Smooth muscle cell (in vitro differentiated cells): ENCODE results near the gene FAM228A. TPM values are rescaled to one million over a fixed set of nuclear protein-coding genes. Genes with fewer than 3 reads are reported as not detected.

ENCODE experiments used
- DNase-seq: peaks from one replicate; lab custom pipeline; 2025; ENCODE audit not compliant: unreplicated experiment; lab: John Stamatoyannopoulos, UW
- H2AFZ ChIP-seq: fragments of 200-600 bp; sonication (generic); 2 replicates; pipeline ENCODE4 v1.6.0; 2016; ENCODE audit warnings: antibody characterized with exemption, low read depth, mild to moderate bottlenecking
- H3F3A ChIP-seq: fragments of 200-600 bp; sonication (generic); 2 replicates; pipeline ENCODE4 v1.6.0; 2017; ENCODE audit warnings: antibody characterized with exemption, low read depth
- H3K27ac ChIP-seq: fragments of 200-600 bp; sonication (generic); 2 replicates; pipeline ENCODE4 v1.5.1; 2016; ENCODE audit warnings: low read depth, mild to moderate bottlenecking
- H3K27me3 ChIP-seq: fragments of 200-600 bp; sonication (generic); 2 replicates; pipeline ENCODE4 v1.6.1; 2016; ENCODE audit warnings: low read depth, mild to moderate bottlenecking
- H3K36me3 ChIP-seq: fragments of 200-600 bp; sonication (generic); 2 replicates; pipeline ENCODE4 v1.5.1; 2016; ENCODE audit warnings: low read depth
- H3K4me1 ChIP-seq: fragments of 200-600 bp; sonication (generic); 2 replicates; pipeline ENCODE4 v1.5.1; 2016; ENCODE audit warnings: low read depth
- H3K4me2 ChIP-seq: fragments of 200-600 bp; sonication (generic); 2 replicates; pipeline ENCODE4 v1.6.0; 2016; ENCODE audit warnings: mild to moderate bottlenecking
- H3K4me3 ChIP-seq: fragments of 200-600 bp; sonication (generic); 2 replicates; pipeline ENCODE4 v1.5.1; 2016; ENCODE audit warnings: mild to moderate bottlenecking
- H3K79me2 ChIP-seq: fragments of 200-600 bp; sonication (generic); 2 replicates; pipeline ENCODE4 v1.6.0; 2016; ENCODE audit warnings: low read depth, mild to moderate bottlenecking
- H3K9ac ChIP-seq: fragments of 200-600 bp; sonication (generic); 2 replicates; pipeline ENCODE4 v1.6.0; 2016; ENCODE audit warnings: low read depth
- H3K9me3 ChIP-seq: fragments of 200-600 bp; sonication (generic); replicated peaks from 2 replicates; pipeline ENCODE4 v1.5.1; 2016; ENCODE audit warnings: low read depth
- H4K20me1 ChIP-seq: fragments of 200-600 bp; sonication (generic); 2 replicates; pipeline ENCODE4 v1.6.0; 2016; ENCODE audit warnings: low read depth
- CTCF ChIP-seq: fragments of 200-600 bp; sonication (generic); IDR thresholded peaks from 2 replicates; pipeline ENCODE4 v1.5.1; 2017; ENCODE audit warnings: borderline replicate concordance, mild to moderate bottlenecking, antibody characterized with exemption; ENCODE audit not compliant: insufficient read depth, poor library complexity, severe bottlenecking
- WGBS: methylation state at CpG from one replicate; pipeline ENCODE4 v1.1.7; 2016; ENCODE audit warnings: low lambda C conversion rate; 5-methylcytosine and 5-hydroxymethylcytosine counted together
- polyA plus RNA-seq: library from polyadenylated mRNA; unstranded; fragments of >200 nt; fragmentation: Nextera tagmentation; extraction: Ambion mirVana; gene quantifications from 2 replicates; pipeline ENCODE4 v1.2.1, GENCODE V29; 2016
- total RNA-seq: library from RNA; depleted of rRNA; stranded (reverse); fragments of >200 nt; gene quantifications from 2 replicates; pipeline ENCODE4 v1.2.3, GENCODE V29; 2014

FAM228A gene
- total and polyA plus RNA-seq, 2 experiments from 2014 or later = 0.57 TPM; not detected in 1

GRCh38 chr2:24233321-24233720 lies 58.5 kb downstream of the FAM228A start:
- H3K27ac ChIP-seq = peak overlapping the region; percentile 54
- no peaks in the 10 kb centered on the region for H3F3A ChIP-seq
- no peaks in the 10 kb centered on the region for H3K27me3 ChIP-seq
- H3K4me1 ChIP-seq = peaks cover 5% of the 10 kb centered on the region
- WGBS = 66% methylated on average over 2 of the region's 2 CpGs
- H4K20me1 ChIP-seq = no peaks in the 10 kb centered on the region
- H3K79me2 ChIP-seq = no peaks in the 10 kb centered on the region
- no peak for TF ChIP-seq CTCF
- H2AFZ ChIP-seq = no peak overlapping the region
- H3K9ac ChIP-seq = no peak overlapping the region
- no peak overlapping the region for H3K4me2 ChIP-seq
- no peak for DNase-seq
- no peak overlapping the region for H3K4me3 ChIP-seq
- no peaks in the 10 kb centered on the region for H3K36me3 ChIP-seq
- no peaks in the 10 kb centered on the region for H3K9me3 ChIP-seq

GRCh38 chr2:24237313-24237712 lies 62.5 kb downstream of the FAM228A start:
- peaks cover 5% of the 10 kb centered on the region for H3K4me1 ChIP-seq
- H3F3A ChIP-seq = no peaks in the 10 kb centered on the region
- H2AFZ ChIP-seq = no peak overlapping the region
- no peaks in the 10 kb centered on the region for H3K36me3 ChIP-seq
- no peaks in the 10 kb centered on the region for H3K9me3 ChIP-seq
- no peak for DNase-seq
- no peak overlapping the region for H3K27ac ChIP-seq
- no peaks in the 10 kb centered on the region for H3K27me3 ChIP-seq
- TF ChIP-seq CTCF = no peak
- no peak overlapping the region for H3K4me3 ChIP-seq
- WGBS = 96% methylated on average over 1 of the region's 1 CpG
- H3K79me2 ChIP-seq = no peaks in the 10 kb centered on the region
- H3K9ac ChIP-seq = no peak overlapping the region
- H4K20me1 ChIP-seq = no peaks in the 10 kb centered on the region
- no peak overlapping the region for H3K4me2 ChIP-seq

- H3K79me2 ChIP-seq = no peaks in the 10 kb centered on the region
- TF ChIP-seq CTCF = no peak
- H3F3A ChIP-seq = no peaks in the 10 kb centered on the region
- WGBS = 79% methylated on average over 2 of the region's 2 CpGs
- DNase-seq = no peak
- H3K4me2 ChIP-seq = no peak overlapping the region
- no peak overlapping the region for H3K27ac ChIP-seq
- H3K4me3 ChIP-seq = no peak overlapping the region
- H3K9ac ChIP-seq = no peak overlapping the region
- peaks cover 5% of the 10 kb centered on the region for H3K4me1 ChIP-seq
- H3K36me3 ChIP-seq = no peaks in the 10 kb centered on the region
- no peaks in the 10 kb centered on the region for H3K9me3 ChIP-seq
- no peaks in the 10 kb centered on the region for H3K27me3 ChIP-seq
- H4K20me1 ChIP-seq = no peaks in the 10 kb centered on the region
- H2AFZ ChIP-seq = no peak overlapping the region
Observed at GRCh38 chr2:24238158-24238557, 63.3 kb downstream of the FAM228A start.

- no peak overlapping the region for H3K9ac ChIP-seq
- no peaks in the 10 kb centered on the region for H3K79me2 ChIP-seq
- H2AFZ ChIP-seq = no peak overlapping the region
- H3K27ac ChIP-seq = no peak overlapping the region
- no peak for DNase-seq
- no peaks in the 10 kb centered on the region for H3K9me3 ChIP-seq
- no peaks in the 10 kb centered on the region for H3F3A ChIP-seq
- H3K4me3 ChIP-seq = no peak overlapping the region
- WGBS = 100% methylated on average over 1 of the region's 1 CpG
- H4K20me1 ChIP-seq = no peaks in the 10 kb centered on the region
- H3K4me1 ChIP-seq = no peaks in the 10 kb centered on the region
- no peak overlapping the region for H3K4me2 ChIP-seq
- H3K36me3 ChIP-seq = no peaks in the 10 kb centered on the region
- H3K27me3 ChIP-seq = no peaks in the 10 kb centered on the region
- no peak for TF ChIP-seq CTCF
Observed at GRCh38 chr2:24239553-24239952, 64.7 kb downstream of the FAM228A start.

Other genes starting within 250 kb of the FAM228A start
- gene ATAD2B, start 247.9 kb upstream of the FAM228A start, total RNA-seq = 17.5 and 19.1 TPM in 2 replicates
- 6.2 and 8.3 TPM in 2 replicates for gene ATAD2B, start 247.9 kb upstream of the FAM228A start, polyA plus RNA-seq
- 21.6 and 26.0 TPM in 2 replicates for gene UBXN2A, start 234.6 kb upstream of the FAM228A start, total RNA-seq
- gene UBXN2A, start 234.6 kb upstream of the FAM228A start, polyA plus RNA-seq = 15.5 and 19.1 TPM in 2 replicates
- 0.04 TPM in 1 of 2 replicates, not detected in the other for gene MFSD2B, start 165.0 kb upstream of the FAM228A start, total RNA-seq
- 0.54 and 1.7 TPM in 2 replicates for gene MFSD2B, start 165.0 kb upstream of the FAM228A start, polyA plus RNA-seq
- gene WDCP, start 127.7 kb upstream of the FAM228A start, total RNA-seq = 7.7 and 9.1 TPM in 2 replicates
- gene WDCP, start 127.7 kb upstream of the FAM228A start, polyA plus RNA-seq = 2.5 and 3.1 TPM in 2 replicates
- gene FKBP1B, start 125.3 kb upstream of the FAM228A start, total RNA-seq = 17.2 and 17.5 TPM in 2 replicates
- gene FKBP1B, start 125.3 kb upstream of the FAM228A start, polyA plus RNA-seq = 26.3 and 29.8 TPM in 2 replicates
- 260 and 279 TPM in 2 replicates for gene SF3B6, start 98.7 kb upstream of the FAM228A start, total RNA-seq
- 210 and 220 TPM in 2 replicates for gene SF3B6, start 98.7 kb upstream of the FAM228A start, polyA plus RNA-seq
- 24.9 and 39.3 TPM in 2 replicates for gene TP53I3, start 90.2 kb upstream of the FAM228A start, total RNA-seq
- 56.3 and 80.3 TPM in 2 replicates for gene TP53I3, start 90.2 kb upstream of the FAM228A start, polyA plus RNA-seq
- gene PFN4, start 51.7 kb upstream of the FAM228A start, total RNA-seq = 1.5 TPM in 1 of 2 replicates, not detected in the other
- 0.85 and 1.0 TPM in 2 replicates for gene PFN4, start 51.7 kb upstream of the FAM228A start, polyA plus RNA-seq
- 7.0 and 14.2 TPM in 2 replicates for gene FAM228B, start 51.6 kb upstream of the FAM228A start, total RNA-seq
- gene FAM228B, start 51.6 kb upstream of the FAM228A start, polyA plus RNA-seq = 16.6 and 18.1 TPM in 2 replicates
- gene ITSN2, start 185.5 kb downstream of the FAM228A start, total RNA-seq = 19.6 and 28.4 TPM in 2 replicates
- 8.5 and 14.3 TPM in 2 replicates for gene ITSN2, start 185.5 kb downstream of the FAM228A start, polyA plus RNA-seq